ENCODE results near the gene SLC30A2.
A peak's percentile ranks its signal among the peaks of the same experiment; 100 is the strongest.

Gene SLC30A2

GRCh38 chr1:26044971-26045721, 772 bp downstream of the SLC30A2 start:
- DNase-seq: no peak
- in situ Hi-C loops (cut with MboI; ENCODE audit: low pct_unique_long_range_greater_than_20kb, low sequenced_read_pairs): no loop called here

- in situ Hi-C loops (cut with MboI; ENCODE audit: low pct_unique_long_range_greater_than_20kb, low sequenced_read_pairs): no loop called here
- no peak for DNase-seq
Observed at GRCh38 chr1:26044414-26044813, 1.5 kb downstream of the SLC30A2 start.

DNA sequence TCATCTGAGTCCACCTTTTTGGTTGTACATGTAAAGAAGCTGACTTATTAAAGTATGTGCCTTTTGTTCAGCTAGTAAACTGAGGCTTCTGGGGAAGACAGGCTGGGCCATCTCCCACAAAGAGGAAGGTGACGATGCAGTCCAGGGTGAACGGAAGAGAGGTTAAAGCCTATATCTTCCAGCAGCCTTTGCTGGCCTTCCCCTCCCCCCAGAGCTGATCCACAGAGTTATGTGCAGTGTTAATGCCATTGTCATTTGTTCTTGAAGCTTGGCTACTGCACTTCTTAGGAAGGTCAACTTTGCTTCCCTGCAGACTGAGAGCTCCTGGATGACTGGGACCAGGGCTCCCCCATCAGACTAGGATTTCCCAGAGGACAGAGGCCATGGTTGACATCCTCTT, 2.2 kb downstream of the SLC30A2 start:
- in situ Hi-C loops (cut with MboI; ENCODE audit: low pct_unique_long_range_greater_than_20kb, low sequenced_read_pairs): no loop called here
- no peak for DNase-seq

DNA sequence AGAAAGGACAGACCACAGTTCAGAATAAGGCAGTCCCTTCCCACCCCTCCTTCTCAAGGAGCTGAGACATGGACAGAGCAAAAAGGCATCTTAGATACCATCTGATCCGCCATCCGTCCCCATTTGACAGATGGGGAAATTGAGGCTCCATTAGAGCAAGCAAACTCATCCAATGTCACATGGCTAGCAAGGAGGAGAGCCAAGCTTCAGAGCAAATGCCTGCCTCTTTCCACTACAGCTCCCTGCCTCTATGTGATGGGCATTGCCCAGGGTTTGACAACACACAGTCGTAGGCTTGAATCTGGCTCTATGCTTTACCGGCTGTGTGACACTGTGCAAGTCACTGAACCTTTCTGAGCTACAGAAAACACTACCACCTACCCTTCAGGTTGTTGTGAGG, 3.9 kb downstream of the SLC30A2 start:
- in situ Hi-C loops (cut with MboI; ENCODE audit: low pct_unique_long_range_greater_than_20kb, low sequenced_read_pairs): no loop called here
- DNase-seq: no peak

- in situ Hi-C loops (cut with MboI; ENCODE audit: low pct_unique_long_range_greater_than_20kb, low sequenced_read_pairs): no loop called here
- no peak for DNase-seq
Observed at GRCh38 chr1:26041401-26041800, 4.5 kb downstream of the SLC30A2 start.

GRCh38 chr1:26038904-26039303, 7.0 kb downstream of the SLC30A2 start:
- in situ Hi-C loops (cut with MboI; ENCODE audit: low pct_unique_long_range_greater_than_20kb, low sequenced_read_pairs): no loop called here
- DNase-seq: no peak

GRCh38 chr1:26038477-26038876, 7.4 kb downstream of the SLC30A2 start:
- no peak for DNase-seq
- in situ Hi-C loops (cut with MboI; ENCODE audit: low pct_unique_long_range_greater_than_20kb, low sequenced_read_pairs): no loop called here

DNA sequence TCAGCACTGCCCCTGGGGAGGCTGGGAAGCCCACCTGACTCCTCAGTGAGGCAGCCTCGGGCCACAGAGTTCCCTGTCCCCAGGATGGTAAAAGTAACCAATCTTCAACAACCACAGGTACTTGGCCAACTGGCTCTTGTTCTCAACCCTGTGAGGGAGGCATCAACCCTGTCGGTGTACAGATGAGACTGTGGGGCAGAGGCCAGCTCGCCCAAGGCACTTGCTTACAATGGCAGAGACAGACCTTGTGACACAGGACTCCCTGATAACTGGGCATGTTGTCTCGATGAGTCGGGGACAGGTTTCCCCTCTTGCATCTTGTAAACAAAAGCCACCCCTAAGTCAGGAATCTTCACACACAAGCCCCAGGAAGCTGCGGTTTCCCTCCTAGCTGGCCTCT, 8.0 kb downstream of the SLC30A2 start:
- DNase-seq: no peak
- in situ Hi-C loops (cut with MboI; ENCODE audit: low pct_unique_long_range_greater_than_20kb, low sequenced_read_pairs): no loop called here

DNA sequence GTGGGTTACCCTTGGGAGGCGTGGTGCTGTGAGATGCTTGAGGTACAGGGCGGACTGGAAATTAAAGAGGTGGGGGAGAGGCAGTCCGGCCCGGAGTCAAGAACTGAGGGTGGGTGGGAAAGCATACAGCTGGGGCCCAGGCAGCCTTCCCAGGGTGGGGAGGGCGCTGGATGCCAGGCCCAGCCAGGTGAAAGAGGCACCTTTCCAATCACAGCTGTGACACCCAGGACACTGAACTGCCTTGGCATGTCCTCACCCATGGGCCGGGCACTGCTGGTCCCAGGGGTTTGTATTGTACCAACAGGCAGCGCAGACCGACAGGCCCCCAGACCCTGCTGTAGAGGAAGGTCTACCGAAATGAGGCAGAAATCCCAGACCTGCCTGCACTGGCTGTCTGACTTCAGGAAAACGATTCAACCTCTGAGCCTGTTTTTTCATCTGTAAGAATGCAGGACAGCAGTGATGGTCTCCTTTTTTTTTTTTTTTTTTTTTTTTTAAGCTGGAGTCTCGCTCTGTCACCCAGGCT, 9.1 kb downstream of the SLC30A2 start:
- in situ Hi-C loops (cut with MboI; ENCODE audit: low pct_unique_long_range_greater_than_20kb, low sequenced_read_pairs): no loop called here
- DNase-seq: no peak

DNA sequence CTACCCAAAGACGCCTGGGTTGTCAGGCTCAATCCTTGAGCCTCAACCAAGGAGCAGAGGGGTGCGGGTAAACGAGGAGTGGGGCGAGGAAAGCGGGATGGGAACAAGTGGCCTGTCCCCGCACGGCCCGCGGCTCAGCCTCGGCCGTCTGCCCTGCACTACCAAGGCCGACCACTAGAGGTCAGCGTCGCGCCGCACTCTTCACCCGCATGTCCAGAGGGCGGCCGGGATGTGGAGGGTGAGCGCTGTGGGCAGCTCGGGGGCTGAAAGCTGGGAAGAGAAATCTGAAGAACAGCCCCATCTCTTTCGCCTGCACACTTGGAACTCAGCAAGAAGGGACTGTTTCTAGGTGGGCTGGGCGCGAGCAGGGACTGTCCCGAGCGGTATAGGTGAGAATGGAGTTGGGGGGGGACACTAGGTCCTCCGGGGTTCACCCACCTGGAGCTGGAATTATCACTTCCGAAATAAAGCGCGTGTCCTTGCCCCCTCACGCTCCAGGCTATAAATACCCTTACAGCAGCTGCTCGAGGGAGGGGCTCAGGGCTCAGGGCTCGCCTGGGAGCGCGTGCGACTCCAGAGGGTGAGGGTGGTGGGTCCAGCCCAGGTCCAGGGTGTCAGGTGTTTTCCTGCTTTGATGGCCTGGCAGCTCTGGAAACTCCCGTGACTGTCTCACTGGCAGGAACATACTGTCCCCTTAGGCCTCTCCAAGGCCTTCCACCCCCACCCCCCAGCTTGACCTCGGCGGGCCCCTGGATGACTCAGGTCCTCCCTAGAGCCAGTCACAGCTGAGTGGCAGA, 9.8 kb downstream of the SLC30A2 start:
- in situ Hi-C loops (cut with MboI; ENCODE audit: low pct_unique_long_range_greater_than_20kb, low sequenced_read_pairs): no loop called here
- peak; percentile 87 for DNase-seq

DNA sequence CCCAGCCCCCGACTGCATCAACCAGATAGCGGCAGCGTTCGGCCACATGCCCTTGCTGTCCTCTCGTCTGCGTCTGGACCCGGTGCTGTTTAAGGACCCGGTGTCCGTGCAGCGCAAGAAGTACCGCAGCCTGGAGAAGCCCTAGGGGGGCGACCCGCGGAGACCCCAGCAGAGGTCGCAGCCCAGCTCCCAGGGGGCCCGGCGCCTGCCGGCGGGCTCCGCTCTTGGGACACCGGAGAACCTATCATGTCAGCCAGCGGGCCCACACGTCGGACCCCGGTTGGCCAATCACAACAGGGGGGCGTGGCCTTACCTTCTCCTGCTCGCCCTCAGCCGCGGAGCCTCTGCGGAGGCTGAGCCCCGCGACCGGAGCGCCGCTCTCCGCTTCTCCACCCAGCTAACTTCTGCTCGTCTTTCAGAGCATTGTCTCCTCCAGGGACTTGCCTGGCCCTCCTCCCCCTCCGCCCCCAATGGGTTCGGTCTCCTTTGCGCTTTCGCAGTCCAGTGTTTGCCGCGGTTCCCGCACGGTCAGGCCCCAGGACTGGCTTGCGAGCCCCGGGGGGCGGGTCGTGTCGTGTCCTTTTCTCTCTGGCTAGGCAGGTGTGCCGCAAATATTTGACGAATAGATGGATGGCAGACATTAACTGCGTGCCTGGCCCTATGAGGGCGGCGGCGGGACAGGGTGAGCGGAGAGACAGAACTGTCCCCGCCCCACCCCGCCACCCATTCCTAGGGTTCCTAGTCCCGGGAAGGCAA, 10.5 kb downstream of the SLC30A2 start:
- in situ Hi-C loops (cut with MboI; ENCODE audit: low pct_unique_long_range_greater_than_20kb, low sequenced_read_pairs): no loop called here
- DNase-seq: peak; percentile 94

DNA sequence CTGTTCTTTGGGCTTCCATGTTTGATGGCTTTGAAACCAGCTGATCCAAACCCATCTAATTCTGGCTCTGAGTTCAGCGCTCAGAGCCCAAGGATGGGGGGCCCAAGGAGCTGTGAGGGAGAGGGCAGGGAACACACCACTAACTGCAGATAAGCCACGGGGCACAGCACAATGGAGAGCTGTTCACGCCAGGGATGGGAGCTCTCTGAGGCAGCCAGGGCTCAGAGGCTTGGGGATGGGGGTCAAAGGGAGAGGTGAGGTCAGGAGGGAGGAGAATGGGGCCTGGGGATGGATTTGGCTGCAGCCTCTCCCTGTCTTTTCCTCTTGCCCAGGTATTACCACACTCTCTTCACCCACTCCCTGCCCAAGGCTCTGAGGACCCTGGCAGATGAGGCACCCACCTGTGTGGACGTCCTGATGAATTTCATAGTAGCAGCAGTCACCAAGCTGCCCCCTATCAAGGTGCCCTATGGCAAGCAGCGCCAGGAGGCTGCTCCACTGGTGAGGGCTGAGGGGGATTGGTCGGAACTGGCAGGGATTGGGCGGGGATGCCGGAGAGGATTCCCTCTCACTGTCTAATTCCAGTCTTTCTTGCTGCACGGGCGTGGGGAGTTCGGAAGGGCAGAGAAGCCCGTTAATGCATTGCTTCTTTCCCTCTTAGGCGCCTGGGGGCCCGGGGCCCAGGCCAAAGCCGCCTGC, 11.3 kb downstream of the SLC30A2 start:
- in situ Hi-C loops (cut with MboI; ENCODE audit: low pct_unique_long_range_greater_than_20kb, low sequenced_read_pairs): no loop called here
- DNase-seq: no peak

- no peak for DNase-seq
- in situ Hi-C loops (cut with MboI; ENCODE audit: low pct_unique_long_range_greater_than_20kb, low sequenced_read_pairs): no loop called here
Observed at GRCh38 chr1:26032656-26033357, 13.1 kb downstream of the SLC30A2 start.

DNA sequence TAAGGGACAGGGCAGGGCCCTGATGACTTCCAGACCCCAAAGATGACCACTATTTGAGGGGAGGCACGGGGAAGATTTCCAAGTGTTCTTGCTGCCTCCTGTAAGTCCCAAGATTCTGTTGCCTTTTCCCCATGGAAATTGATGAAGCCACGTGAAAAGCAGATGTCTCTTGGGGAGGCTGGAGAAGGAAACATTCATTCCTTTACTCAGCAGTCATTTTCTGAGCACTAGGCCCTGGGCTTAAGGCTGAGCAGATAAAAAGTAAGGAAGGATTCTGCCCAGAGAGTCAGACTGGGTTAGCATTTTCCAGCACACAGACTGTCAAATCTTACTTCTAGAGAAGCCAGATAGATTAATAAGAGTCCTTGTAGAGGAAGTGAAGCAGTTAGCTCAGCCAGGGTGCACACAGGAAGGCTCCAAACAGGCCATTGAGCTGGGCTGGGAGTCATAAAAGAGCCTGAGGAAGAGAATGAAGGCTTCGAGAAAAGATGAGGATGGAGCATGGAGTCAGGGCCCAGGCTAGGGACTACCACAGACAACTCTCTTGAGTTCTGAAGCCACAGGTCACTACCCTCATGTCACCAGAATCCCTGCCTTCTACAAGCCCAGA, 14.2 kb downstream of the SLC30A2 start:
- no peak for DNase-seq
- in situ Hi-C loops (cut with MboI; ENCODE audit: low pct_unique_long_range_greater_than_20kb, low sequenced_read_pairs): no loop called here

- DNase-seq: no peak
- in situ Hi-C loops (cut with MboI; ENCODE audit: low pct_unique_long_range_greater_than_20kb, low sequenced_read_pairs): no loop called here
Observed at GRCh38 chr1:26031196-26031595, 14.7 kb downstream of the SLC30A2 start.

DNA sequence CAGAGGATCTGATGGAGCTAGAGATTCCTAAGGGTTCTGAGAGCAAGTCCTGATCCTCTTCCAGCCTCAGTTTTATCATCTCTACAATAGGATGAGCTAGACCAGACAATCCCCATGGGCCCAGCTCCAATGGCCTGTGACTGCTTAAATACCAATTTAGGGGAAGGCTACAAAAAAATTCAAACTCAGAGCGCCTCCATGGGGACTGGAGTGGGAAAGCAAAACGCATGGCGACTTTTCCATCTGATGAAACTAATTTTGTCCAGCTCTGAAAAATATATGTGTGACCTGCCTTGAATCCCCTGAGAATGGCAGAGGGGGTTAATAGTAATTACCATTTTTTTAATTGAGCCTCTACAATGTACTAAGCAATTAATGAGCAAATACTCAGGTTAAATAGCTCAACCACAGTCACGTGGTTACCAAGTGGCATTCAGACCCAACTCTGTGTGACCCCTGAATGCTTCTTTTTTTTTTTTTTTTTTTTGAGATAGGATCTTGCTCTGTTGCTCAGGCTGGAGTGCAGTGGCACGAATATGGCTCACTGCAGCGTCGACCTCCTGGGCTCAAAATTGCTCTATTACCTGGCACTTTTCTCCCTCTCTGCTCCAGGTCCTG, 15.9 kb downstream of the SLC30A2 start:
- in situ Hi-C loops (cut with MboI; ENCODE audit: low pct_unique_long_range_greater_than_20kb, low sequenced_read_pairs): no loop called here
- peak; percentile 65 for DNase-seq

- no peak for DNase-seq
- in situ Hi-C loops (cut with MboI; ENCODE audit: low pct_unique_long_range_greater_than_20kb, low sequenced_read_pairs): no loop called here
Observed at GRCh38 chr1:26029054-26029863, 16.7 kb downstream of the SLC30A2 start.

All from KBM-7 (cell line).